CD4-positive, alpha-beta T cell treated with Interleukin-12 subunit alpha and Interleukin-12 subunit beta, for 1 hour (primary cell): Measurements from ENCODE around the gene TUBGCP5.

Experiments
- DNase-seq: peaks from one replicate; pipeline ENCODE4 v3.0.0-alpha.2; 2020

Gene TUBGCP5

GRCh38 chr15:22973987-22974386 lies 65.4 kb downstream of the TUBGCP5 start:
- DNase-seq = no peak

GRCh38 chr15:22973286-22973685 lies 66.1 kb downstream of the TUBGCP5 start:
- DNase-seq = no peak

GRCh38 chr15:22969489-22969888 lies 69.9 kb downstream of the TUBGCP5 start:
- DNase-seq = no peak

GRCh38 chr15:22968366-22968765 lies 71.0 kb downstream of the TUBGCP5 start:
- DNase-seq = no peak

DNA sequence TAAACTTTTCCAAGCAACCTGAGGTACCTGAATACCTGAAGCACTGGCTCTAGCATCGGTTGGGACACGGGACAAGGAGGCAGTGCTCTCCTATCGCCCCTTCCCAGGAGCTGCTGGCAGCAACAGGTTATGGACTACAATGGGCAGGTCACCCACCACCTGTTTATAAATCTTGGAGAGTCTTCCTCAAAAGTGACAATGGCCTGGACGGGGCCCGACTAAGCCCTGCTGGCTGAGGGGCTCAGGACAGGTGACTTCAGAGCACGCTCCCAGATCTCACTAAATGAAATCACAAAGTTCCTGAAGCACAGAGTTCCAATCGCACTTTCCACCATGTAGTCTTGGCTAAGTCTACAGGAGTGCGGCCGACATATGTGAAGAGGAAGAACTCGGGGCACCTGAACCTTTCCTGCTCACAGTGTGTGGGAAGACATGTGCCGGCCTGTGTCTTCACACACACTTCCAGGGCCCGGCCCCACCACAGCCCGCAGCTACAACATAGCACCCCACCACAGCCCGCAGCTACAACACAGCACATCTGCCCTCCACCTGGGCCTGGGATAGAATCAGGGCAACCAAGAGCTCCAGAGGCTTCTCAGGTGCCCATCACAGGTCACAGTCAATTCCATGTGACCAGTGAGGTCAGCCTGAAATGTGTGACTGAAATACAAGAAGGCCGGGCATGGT lies 72.1 kb downstream of the TUBGCP5 start:
- no peak for DNase-seq

DNA sequence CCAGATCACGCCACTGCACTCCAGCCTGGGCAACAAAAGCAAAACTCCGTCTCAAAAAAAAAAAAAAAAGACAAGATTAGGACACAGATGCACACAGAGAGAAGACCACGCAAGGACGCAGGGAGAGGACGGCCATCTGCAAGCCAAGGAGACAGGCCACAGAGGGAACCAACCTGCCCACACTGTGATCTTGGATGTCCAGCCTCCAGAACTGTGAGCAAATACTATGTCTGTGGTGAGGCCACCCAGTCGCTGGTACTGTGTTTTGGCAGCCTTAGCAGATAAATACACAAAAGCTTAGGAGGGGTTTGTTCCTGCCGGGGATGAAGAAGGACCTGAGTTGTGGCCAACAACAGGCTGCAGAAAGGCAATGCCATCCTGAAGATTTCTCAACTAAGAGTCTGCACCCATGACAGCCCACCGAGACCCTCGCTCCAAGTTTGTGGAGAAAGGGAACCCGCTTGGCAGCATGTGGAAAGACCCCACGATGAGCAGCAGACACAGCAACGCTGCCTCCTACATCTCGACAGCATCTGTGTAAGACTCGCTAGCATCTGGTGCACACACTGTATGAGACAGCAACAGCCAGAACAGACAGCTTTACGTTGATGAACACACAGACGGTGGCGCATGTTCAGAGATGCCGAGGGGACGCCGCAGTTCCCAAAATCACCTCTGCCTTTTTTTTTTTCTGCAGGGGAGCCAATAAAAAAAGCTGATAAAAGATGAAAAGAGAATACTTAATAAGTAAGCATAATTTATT lies 72.9 kb downstream of the TUBGCP5 start:
- DNase-seq = no peak

DNA sequence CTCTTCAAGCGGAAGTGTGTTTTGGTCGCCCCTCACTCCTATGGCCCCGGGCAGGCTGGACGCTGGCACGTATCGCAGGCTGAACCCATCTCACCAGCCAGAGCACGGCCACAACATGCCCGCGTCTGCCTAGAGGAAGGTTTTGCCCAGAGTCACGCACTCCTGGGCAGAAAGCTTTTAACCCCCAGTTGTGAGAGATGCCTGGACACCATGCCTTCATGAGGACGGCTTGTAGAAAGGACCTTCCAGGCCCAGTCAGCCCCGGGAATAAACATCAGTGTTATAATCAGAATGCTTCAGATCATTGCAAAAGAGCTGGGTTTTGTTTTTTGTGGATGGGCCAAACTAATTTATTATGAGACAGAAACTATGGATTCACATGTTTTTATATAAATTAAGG lies 75.7 kb downstream of the TUBGCP5 start:
- DNase-seq = no peak

DNA sequence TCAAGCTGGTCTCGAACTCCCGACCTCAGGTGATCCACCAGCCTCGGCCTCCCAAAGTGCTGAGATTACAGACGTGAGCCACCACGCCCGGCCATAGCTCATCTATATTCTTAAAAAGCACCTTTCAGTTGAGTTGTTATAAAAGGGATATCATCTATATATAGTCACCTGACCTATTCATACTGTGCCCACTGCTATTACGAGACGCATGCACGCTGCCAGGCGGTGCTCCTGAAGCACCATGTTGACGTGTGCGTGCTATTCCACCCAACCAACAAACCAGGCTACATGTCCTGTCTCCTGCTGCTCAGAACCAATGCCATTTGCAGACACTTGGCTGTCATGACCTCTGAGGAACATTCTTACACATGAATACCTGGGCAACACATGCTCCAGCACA lies 76.8 kb downstream of the TUBGCP5 start:
- DNase-seq = no peak

DNA sequence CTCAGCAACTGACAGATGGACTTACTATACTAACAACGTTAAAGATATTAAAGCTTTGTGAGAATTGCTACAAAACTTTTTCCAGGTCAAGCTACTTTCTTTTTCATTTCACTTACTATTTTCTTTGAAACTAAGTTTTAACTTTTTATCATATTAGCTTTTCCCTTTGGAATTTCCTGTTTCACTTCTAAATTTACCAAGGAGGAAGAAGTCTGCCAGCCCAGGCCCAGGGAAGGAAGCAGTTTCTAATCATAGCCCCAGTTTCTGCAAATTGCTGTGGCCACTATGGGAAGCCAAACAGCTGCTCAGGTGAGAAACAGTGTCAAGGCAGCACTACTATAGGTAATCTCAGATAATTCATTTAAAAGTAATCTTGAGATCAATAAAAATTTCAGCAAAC lies 77.6 kb downstream of the TUBGCP5 start:
- no peak for DNase-seq

GRCh38 chr15:22960556-22960955 lies 78.8 kb downstream of the TUBGCP5 start:
- no peak for DNase-seq

DNA sequence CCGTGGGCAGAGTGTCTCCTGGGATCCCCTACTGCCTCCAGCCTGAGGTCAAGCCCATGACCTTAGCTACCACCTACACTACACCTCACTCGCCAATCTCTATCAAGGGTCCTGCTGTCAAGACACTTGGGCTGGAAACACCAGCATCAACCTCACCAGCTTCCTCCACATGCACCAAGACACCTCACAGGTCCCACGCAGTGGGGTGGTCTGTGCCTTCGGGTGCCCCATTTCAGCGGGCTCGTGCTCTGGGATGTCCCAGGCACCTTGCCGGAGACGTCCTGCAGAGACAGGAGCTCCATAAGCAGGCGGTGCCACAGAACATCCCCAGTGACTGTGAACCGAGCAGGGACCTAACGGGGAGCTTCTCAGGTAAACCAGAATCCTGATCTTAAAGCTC lies 79.2 kb downstream of the TUBGCP5 start:
- DNase-seq = no peak

- no peak for DNase-seq
These were observed 79.9 kb downstream of the TUBGCP5 start for GRCh38 chr15:22959321-22960101.

DNA sequence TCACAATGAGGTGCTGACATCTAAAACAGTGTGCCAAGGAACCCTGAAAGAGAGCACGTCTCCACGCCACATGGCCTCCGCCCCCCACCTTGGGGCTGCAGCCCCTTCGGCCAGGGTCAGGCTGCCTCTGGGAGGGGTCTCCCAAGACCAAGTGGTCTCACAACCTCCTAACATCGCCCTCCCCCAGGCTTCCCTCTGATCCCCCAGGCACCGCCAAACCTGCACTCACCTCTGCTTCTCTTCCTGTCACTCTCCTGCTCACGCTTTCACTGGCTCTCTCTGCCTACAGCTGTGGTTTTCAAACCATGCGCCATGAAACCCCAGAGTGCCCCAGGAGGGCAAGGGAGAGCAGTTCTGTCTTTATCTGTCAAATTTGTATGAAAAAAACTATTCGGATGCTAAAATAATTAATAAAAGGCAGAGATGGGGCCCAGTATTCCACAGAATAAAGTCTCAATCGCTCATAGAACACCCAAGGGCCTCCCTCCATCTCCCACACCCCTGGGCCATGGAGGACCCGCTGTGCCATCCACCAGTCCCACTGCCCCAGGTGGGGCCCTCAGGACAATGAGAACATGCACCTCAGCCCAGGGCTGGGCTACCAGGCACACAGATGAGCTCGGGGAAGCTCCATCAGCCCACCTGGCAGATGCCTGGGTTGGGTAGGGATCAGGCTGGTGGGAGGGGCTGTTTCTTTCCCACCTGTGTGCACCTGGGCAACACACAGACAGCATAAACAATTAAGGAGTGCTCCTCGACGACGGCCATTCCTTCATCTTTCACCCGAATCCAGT lies 80.7 kb downstream of the TUBGCP5 start:
- no peak for DNase-seq

- DNase-seq = no peak
These were observed 82.5 kb downstream of the TUBGCP5 start for GRCh38 chr15:22956978-22957260.

DNA sequence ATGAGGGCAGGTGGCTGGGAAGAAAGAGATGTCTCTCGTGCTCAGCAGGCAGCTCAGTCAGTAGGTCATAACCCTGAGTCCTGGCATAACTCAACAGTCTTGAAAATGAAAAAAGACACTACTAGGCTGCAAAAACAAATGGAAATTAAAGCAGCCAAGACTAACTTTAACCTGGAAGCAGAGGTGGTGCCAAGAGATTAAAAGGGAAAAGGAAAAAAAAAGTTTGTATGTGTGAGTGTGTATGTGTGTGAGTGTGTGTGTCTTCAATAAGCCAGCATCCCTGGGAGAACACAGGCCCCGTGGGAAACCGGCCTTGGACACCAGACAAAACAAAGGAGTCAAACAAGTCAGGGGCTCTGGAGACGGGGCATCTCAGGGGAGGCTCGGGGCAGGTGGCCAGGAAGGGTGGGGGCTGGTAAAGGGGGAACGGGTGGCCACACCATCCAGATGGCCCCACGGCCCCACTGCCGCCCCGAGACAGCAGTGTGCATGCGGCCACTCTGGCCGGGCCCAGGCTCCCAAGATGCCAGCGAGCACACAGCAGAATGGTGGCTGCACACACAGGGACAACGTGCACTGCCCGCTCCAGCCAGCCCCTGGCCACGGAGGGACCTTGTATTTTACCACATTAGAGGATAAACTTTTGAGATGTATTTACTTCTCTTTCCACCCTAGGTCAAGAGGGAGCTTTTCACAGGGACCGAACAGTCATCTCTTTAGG lies 83.0 kb downstream of the TUBGCP5 start:
- DNase-seq = no peak

- DNase-seq = no peak
These were observed 83.7 kb downstream of the TUBGCP5 start for GRCh38 chr15:22955544-22956119.

- no peak for DNase-seq
These were observed 84.4 kb downstream of the TUBGCP5 start for GRCh38 chr15:22954798-22955543.

GRCh38 chr15:22954326-22954725 lies 85.0 kb downstream of the TUBGCP5 start:
- DNase-seq = no peak

GRCh38 chr15:22952796-22953579 lies 86.4 kb downstream of the TUBGCP5 start:
- DNase-seq = no peak
